ENCODE measurements around the gene PARD3B.

The PARD3B gene

DNA sequence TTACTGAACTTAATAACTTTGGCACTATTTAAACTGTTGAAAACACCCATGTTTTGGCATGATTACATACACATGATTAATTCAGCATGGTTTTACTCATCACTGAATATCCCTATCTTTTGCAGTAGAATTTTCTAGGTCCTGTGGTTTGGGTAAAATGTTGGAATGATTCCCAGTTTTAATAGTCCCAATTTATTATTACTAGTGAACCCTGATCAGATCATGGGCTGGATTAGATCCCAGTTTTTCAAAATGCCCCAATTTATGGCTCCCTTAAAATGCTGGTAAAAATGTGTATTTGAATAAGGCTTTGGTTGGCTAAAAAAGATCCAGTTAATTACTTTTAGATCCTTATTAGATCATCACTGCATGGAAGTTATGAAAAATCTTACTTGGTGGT lies 863.4 kb downstream of the PARD3B start:
- no peak for DNase-seq

DNA sequence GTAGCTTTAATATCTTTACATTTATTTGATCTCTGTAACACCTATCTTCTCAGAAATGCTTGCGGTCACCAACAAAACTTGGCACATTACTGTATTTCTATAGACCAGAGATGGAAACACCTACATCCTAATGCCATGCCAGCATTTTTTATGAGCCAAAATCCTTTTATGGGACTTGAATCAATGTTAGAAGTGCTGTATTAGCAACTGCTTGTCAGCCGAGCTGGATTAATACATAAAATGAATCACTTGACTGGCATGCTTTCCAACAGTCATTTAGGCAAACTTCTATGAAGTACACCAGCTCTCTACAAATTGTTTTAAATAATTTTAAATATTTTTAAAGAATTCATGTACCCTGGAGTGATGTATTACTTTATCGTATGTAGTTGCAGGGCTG lies 864.1 kb downstream of the PARD3B start:
- intact Hi-C loops (cut with DNase I): no loop called here
- DNase-seq: no peak

More for the DNA sequence above, 863.4 kb downstream of the PARD3B start:
- intact Hi-C loops (cut with DNase I): no loop called here

DNA sequence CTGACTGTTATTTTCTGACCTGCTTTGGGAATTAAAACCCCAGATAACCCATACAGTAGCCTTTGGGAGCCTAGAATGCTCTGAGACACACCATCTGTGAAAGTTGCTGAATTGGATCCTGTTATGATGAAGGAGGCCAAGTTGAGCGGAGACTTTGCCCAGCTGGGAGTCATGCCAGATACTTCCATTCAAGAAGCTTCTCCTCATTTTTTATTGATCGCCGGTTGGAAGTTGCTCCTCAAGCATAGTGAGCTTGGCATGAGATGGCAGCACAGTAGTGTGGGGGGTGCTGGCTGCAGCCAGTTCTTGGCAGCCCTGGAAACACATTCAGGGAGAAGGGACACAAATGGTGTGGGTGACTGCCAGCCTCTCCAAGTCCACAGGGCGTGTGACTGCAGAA lies 866.3 kb downstream of the PARD3B start:
- intact Hi-C loops (cut with DNase I): no loop called here
- DNase-seq: peak; percentile 4 to 74 (median 34)

DNA sequence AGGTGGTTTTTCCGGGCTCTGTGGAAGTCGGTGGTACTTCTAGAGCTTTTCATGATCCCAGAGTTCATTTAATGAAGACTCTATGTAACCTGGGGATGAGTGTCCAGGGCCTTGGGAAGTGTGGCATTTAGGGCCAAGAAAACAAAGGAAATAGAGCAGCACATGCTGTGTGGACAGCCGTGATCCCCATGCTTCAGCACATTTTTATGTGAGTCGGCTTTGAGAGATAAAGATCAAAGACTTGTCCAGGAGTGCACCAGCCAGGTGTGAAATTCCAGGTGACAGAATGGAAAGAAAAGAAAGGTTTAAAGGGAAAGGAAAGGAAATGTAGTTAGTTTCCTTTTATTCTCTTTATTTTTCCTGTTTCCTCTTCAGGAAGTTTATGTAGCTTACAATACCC lies 879.1 kb downstream of the PARD3B start:
- DNase-seq: no peak
- intact Hi-C loops (cut with DNase I): no loop called here

DNA sequence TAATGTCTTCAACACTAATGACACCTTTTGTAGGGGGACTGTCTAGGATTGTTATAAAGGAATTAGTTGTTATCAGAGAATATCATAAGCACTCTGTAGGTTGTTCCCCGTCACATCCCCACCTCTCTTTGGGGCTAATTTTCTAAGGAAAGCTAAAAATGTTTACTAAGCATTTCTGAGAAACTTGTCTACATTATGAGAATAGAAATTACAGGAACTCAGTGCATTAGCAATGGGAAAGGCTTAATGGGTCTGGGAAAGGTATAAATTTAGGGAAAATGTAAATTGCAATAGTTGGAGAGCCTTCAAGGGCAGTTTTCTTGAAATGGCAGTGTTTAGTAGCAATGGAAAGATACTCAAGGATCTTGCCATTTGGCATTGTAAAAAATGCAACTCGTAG lies 879.8 kb downstream of the PARD3B start:
- intact Hi-C loops (cut with DNase I): no loop called here
- DNase-seq: no peak

DNA sequence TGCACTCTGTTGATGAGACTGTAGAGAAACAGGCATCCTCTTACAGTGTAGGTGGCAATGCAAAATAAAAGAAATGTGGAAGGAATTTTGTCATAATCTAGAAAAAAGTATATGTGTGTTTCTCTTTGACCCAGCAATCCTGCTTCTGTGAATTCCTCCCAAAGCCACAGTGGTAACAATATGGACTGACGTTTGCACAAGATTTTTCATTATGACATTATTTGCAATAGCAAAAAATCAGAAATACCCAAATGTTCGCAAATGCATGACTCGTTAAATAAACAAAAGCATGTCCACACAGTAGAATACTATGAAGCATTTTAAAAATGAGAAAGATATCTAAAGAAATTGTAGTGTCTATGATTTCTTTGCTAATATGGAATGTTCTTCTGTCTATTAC lies 881.8 kb downstream of the PARD3B start:
- DNase-seq: no peak
- intact Hi-C loops (cut with DNase I): no loop called here

DNA sequence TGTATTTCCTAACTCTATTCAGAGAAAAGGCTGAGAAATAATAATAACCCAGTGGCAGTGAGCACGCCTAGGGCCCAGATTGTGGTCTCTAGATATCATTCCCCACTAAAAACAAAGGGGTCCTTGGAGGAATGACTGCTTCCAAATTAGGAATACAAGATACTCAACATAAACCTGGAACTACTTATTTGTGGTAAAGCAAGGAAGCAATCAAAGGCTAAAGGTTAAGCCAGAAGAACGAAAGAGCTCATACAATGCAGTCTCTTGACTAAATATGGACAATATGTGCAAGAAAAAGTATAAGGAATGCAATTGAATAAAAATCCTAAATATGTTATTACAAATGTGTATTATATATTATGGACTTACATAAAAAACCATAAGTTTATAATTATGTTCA lies 883.5 kb downstream of the PARD3B start:
- no peak for DNase-seq
- intact Hi-C loops (cut with DNase I): no loop called here

DNA sequence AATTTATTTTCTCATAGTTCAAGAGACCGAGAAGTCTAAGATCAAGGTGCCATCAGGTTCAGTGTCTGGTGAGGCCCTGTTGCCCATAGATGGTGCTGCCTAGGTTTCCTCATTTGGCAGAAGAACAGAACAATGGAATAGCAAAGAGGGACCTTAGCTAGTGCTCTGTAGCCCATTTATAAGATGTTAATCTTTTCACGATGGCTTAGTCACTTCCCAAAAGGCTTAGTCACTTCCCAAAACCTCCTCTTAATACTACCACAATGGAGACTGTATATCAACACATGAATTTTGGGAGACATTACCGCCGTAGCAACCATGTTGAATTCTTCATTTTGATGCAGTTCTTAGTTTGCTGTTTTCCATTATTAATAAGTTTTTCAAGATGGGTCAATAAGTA lies 890.7 kb downstream of the PARD3B start:
- no peak for DNase-seq
- intact Hi-C loops (cut with DNase I): no loop called here

DNA sequence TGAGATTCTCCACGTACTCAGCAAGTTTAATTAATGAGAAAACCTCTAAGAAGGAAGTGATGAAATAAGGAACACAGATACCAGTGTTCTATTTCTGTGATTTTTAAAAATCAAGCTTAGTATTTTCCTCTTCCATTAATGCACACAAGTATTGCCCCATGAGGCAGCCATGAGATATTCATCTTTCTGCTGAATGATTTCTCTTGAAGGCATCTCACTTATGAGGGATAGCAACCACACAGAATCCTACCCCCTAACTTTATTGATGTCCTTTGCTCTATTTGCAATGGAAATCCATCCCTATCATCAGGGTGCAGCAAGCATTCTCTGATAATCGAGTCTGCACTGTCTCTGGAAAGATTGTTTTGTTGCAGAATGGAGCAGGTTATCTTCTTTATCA lies 893.0 kb downstream of the PARD3B start:
- DNase-seq: no peak
- intact Hi-C loops (cut with DNase I): no loop called here

DNA sequence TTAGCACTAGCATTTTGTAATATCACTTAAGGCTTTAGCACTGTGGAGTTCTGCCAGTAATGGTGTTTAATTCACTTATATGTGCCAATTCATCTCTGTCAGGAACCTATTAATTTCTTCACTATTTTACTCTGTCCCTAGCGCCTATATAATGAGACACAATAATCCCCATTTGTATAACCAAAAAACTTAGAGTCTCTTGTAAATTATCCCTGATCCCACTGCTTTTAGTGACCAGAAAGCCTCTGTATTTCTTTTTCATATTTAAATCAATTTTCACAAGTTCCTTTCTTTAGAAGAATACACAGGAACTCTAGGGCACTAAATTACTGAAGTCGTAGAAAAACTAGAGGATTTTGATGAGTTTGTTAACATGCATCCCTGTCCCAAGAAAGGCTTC lies 894.3 kb downstream of the PARD3B start:
- intact Hi-C loops (cut with DNase I): no loop called here
- DNase-seq: no peak

DNA sequence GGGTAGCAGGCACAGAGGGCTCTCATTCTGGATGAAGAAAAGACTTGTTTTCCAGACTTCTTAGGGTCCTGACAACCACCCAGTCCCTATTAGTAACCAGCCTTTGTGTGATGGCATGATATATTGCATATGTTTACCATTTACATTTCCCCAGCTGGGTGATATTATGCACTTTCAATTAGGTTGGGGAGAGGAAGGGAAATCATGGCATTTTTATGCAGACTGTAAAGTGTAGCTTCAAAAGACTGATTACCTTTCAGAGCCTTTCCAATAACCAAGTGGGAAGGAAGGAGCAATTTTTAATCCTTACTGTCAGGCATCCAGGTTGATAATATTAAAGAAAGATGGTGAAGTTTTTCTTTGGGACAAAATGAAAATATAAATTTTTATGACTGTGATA lies 896.2 kb downstream of the PARD3B start:
- DNase-seq: no peak
- intact Hi-C loops (cut with DNase I): no loop called here

DNA sequence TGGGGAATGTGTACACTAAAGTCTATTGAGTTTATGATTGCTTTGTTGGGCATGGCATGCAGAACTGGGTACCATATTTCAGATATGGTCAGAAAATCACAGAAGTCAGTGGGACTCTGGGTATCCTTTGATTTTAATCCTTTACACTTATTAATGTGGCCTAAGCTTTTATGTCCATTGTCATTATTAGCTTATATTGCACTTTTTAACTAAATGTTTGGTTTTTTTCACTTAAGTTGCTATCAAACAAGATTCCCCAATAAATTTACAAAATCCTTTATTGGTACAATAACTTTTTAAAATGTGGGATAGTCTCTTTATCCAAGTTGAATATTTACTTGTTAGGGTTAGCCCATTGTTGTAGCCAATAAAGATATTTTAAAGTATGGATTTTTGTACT lies 902.9 kb downstream of the PARD3B start:
- no peak for DNase-seq
- intact Hi-C loops (cut with DNase I): no loop called here

DNA sequence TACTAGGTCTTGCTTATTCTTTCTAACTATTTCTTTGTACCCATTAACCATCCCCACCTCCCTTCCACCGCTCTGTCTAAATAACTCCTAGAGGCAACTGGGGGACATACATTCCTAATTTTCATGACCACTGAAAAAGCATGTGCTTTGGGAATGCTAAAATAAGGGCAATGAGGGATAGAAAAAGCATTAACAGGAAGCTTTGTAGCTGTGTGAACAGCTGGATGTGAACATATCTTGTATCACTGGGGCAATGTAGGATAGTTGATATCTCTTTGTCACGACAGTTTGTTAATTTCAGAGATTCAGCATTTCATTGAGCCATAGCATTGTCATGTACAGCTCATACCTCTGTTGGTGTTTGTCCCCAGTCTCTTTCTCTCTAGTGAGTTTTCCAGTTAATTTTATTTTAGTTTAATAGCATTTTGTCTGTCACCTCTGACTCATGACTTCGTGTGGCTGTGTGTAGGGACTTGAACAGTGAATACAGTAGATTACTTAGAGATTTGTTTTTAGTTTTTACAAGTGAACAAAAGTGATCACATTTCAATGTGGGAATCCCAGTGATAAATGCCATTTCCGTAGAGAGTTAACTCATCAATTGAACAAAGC lies 906.7 kb downstream of the PARD3B start:
- no peak for DNase-seq
- intact Hi-C loops (cut with DNase I): no loop called here

DNA sequence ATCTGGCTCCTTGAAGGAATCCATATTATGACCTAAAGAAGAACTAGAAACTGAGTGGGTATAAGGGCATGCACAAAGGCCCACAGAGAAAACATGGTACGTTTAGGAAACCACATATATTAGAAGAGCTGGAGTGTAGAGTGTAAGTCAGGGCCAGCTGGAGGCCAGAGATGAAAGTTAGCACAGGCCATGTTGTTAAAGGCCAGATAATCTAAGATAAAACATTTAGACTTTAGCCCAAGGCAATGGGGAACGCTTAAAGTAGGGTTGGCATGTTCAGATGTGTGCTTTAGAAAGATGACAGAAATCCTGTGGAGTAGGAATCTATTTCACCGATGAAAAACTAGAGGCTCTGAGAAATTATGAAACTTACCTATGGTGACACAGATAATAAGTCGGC lies 907.9 kb downstream of the PARD3B start:
- DNase-seq: no peak
- intact Hi-C loops (cut with DNase I): no loop called here

DNA sequence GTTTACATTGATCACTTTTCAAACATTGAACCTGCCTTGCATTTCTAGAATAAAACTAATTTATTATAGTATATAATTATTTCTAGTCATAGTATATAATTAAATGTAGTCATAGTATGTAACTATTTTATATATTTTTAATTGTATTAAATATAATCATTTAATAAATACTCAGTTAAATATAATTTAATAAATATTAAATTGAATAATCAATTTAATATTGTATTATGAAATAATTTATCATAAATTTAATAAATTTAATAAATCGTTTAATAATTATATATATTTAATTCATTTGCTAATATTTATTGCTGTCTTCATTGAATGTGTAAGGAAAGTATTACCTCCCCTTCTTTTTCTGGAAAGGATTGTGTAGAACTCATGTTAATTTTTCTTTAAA lies 911.4 kb downstream of the PARD3B start:
- no peak for DNase-seq
- intact Hi-C loops (cut with DNase I): no loop called here

DNA sequence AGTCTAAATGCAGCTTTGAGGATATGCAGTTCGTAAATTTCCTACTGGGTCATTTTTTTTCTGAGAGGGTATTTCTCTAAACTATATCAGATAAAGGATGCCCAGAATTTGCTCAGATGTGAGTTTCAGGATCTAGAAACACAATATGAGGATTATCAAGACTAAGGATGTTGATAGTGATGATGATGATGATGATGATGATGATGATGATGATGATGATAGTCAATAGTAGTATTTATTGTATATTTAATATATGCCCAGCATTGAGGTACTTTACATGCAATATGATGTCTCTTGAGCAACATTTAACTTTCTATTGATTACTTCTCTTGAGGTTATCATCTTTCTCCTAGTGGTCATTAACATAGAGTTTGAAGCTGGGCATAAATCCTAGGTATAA lies 914.9 kb downstream of the PARD3B start:
- intact Hi-C loops (cut with DNase I): no loop called here
- DNase-seq: no peak

DNA sequence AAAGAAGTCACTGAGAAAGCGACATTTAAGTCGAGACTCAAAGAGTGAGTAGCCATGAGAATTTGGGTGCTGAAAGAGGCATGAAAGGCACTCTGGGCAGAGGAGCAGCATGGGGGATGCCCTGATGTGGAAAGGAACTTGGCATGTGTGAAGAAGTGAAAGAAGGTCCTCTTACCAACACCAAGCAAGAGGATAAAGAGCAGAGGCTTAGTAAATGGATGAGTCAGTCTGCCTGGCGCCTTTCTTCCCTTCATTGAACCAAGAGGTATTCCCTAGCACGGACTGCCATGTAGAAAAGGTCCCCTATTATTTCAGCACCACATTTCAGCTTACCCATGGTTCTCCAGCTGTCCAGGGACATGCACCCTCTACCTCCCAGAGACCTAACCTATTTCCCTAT lies 915.9 kb downstream of the PARD3B start:
- DNase-seq: no peak
- intact Hi-C loops (cut with DNase I): no loop called here

DNA sequence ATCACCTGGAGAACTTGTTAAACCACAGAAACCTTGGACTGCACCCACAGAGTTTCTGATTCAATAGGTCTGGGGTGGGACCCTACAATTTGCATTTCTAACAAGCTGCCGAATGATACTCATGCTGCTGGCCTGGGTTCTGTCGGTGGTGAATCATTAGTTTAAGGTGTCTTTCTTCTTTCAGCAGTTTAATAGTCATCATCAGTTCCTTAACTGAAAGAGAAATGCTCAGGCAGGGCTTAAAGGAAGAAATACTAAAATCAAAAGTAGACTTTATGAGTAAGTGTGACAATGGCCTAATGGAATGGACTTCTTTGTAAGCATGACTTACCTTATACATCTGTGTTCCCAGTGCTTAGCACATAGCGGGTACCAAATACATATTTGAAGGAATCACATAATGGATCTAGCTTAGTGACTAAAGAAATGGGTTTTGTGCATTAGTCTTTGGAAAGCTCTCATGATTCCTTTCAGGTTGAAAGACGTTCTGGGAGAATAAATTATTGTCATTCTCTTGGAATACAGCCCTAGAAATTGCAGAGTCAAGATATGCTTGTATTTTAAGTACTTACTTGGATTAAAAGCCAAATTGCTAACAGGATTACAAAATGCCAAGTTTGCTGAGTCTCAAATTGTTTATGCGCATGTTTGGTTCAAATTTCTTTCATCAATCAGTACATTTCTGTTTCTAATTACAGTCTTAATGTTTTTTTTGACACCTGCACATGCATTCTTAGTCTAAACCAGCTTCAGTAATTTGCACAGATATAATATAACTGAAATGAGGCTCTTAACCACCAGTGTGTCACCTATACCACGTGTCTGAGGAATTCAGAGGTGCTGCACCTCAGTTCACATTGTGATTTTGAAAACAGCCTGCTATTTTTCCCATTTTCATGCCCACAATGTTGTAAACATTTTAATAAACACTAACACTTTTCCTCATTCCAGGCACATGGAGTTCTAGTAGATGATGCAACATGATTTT lies 916.7 kb downstream of the PARD3B start:
- intact Hi-C loops (cut with DNase I): no loop called here
- no peak for DNase-seq

DNA sequence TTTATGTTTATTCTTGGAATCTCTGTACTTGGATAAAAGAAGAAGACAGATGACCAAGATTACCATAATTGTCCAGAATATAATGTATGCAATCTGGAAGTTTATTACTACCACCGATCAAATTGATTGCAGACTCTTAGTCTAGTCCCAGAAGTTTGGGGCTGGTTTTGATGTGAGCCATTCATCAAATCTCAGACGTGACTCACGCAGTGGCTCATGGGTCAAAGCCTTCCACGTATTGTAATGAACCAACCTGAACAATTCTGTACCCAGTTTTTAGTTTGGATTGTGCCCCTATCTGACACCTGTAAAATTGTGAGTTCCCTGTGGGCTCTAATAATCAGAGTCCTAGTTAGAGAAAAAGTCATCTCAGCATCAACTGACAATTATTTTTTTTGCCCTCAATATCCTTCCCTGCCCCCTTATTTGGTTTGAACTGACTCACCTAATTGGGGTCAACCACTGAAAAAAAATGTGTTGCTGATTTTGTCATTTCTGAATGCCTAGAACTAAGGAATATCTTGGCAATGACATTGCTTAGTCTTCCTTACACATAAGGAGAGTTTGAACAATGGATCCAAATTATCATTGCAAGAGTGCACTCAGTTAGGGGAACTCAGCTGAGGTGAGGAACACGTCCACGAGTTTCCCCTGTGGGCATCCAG lies 917.5 kb downstream of the PARD3B start:
- DNase-seq: no peak
- intact Hi-C loops (cut with DNase I): no loop called here

DNA sequence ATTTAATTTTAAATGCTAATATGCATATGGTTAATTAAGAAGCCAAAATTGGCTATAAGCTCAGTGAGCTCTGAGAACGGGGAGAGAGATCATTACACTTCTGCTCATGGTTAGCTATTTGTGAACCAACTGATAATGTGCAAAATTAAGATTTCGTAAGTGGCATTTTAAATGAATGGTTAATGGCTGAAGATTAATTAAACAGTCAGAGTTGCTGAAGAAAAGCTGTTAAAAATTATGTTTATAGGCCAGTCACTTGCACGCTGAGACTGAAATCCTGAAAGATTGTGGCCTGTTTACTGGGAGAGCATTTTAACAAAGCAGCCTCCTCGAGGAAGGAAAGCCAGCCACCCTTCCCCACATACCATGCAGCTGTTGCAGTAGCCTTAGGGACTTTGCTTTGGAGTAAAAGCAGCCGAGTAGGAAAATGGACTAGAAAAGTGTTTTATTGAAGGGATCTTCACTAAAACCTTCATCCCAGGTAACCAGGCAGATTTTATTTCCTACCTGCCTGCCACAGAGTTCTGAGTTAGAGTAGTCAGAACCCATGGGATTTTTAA lies 918.3 kb downstream of the PARD3B start:
- no peak for DNase-seq
- intact Hi-C loops (cut with DNase I): no loop called here

Measured in head of caudate nucleus (tissue), 42 donors.